Activated CD4-positive, CD25-positive, alpha-beta regulatory T cell (primary cell): ENCODE data around the gene ASH1L.
"Not testable (repeated sequence)": the region's sequence is repeated elsewhere in the genome, so short reads cannot be mapped to it uniquely, and the experiment has no call there.

Experiments used
- DNase-seq, 4 experiments: peaks; one replicate each; lab custom pipeline; 2025; lab: John Stamatoyannopoulos, UW

ASH1L gene

DNA sequence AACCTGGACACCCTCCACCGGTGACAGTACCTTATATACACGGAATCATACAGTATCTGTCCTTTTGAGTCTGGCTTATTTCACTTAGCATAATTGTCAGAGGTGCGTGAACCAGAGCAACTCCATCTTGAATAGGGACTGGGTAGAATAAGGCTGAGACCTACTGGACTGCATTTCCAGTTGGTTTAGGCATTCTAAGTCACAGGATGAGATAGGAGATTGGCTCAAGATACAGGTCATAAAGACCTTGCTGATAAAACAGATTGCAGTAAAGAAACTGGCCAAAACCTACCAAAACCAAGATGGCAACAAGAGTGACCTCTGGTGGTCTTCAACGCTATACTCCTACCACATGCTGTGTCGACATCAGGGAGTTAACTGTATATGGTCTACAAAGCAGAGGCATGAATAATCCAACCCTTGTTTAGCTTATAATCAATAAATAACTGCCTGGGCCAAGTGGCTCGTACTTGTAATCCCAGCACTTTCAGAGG is 255.3 kb downstream of the ASH1L start:
- DNase-seq = no peak

DNA sequence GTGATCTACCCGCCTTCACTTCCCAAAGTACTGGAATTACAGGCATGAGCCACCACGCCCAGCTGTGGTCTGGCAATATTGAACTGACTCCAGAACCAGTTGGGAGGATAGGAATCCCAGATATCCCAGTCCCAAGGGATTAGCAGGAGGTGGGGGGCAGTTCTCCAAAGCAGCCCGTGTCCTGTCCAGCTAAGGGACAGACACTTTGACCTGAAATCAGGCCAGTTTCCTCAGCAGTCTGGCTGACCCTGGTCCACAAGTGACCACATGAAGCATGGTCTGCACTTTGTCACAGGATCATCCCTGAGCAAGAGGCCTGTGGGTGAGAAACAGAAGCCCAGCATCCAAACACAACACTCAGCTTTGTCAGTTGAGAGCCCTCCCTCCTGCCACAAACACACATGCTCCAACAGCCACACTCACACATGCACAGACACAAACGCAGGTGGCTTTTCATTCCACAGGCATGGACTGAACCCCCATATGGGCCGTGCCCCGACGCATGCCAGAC is 256.7 kb downstream of the ASH1L start:
- no peak for DNase-seq

DNA sequence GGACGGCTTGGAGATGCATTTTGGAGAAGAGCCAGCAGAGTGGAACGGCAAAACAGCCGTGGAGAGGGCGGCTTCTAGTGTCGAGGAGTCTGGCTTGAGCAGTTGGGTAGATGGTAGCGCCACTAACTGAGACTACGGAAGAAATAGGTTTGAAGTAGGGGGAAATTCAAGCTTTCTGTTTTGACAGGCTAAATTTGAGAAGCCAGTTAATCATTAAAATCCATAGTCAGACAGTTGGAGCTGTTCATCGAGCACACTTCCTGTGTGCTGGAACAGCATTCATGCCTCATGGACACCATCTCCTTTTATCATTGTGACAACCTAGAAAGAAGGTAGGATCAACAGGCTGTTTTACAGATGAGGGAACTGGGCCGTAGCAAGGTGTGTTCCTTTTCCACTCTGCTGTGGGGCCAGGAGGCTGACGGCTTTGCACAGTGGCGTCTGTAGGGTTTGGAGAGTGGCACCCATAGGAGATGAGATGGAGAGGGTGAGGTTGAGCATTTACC is 258.0 kb downstream of the ASH1L start:
- DNase-seq = no peak

DNA sequence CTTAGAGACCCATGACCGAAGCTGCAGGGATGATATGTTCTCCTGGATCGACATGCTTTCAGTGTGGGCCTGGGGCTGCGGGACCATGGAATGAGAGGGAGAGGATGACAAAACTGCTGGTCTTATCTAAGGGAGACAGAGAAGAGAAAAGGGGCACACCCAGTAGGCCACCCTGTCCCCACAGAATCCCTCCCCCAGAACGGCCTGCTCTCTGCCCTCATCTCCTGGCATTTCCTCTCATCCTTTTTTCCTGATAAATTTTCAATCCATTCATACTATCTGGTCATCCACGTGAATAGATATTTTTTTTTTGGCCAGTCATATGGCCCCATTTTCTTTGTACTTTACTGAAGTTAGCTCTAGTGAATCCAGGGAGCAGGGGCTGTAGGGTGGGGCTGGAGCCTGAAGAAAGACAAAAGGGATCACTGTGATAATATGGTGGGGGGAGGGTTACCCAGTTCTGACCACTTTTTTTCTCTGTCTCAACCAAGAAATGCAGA is 261.2 kb downstream of the ASH1L start, which contains the start of gene PKLR:
Gene PKLR (minus strand): TSS at position 97 of the 500 bp plus-strand sequence. CDS start 43 bp downstream, at position 54.
- no peak for DNase-seq

DNA sequence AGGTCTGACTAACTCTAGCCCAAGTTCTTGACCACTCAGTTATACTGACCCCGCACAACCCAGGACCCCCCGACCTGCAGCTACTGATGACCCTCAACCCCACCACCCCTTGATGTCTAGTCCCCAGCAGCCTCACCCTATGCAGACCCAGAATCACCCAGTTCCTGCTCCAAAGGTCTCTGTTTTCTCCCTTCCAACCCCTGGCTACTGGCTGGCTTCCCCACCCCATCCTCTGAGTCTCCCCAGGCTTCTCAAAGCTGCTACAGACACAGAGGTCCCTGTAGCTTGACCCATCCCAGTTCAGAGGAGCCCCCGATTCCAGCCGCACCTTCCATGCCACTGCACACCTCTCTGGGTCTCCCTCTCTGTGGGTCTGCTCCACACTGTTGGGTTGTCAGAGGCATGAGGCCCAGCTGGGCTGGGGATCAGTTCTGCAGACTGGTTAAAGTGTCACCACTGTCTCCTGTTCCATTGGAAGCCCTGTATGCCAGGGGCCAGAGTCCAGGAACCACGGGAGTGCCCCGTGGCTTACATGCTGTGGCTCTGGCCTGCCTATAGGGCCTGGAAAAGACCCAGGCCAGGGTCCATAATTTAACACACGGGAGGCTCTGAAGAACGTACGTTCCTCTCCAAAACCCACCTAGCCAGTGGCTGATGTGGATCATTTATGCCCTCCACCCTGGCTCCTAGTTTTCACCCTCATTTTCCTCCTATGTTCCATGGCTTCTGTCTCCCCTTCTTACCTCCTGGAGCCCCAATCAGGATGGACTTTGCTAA is 261.9 kb downstream of the ASH1L start:
- DNase-seq = no peak

DNA sequence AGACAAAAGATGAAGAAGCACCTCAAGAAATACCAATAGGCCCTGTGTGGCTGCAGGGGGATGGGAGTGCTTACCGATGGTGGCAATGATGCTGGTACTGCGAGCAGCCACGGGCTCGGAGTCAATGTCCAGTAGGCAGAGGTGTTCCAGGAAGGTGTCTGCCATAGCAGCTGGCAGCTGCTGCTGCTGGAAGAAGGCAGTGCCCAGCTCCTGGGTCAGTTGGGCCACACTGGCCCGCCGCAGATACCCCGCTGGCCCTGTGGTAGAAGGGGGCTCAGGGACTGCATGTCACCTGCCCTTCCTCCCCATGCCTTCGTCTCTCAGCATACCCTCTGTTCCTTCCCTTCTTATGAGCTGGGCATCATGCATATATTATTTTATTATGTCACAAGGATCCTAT is 262.6 kb downstream of the ASH1L start:
- DNase-seq = no peak

DNA sequence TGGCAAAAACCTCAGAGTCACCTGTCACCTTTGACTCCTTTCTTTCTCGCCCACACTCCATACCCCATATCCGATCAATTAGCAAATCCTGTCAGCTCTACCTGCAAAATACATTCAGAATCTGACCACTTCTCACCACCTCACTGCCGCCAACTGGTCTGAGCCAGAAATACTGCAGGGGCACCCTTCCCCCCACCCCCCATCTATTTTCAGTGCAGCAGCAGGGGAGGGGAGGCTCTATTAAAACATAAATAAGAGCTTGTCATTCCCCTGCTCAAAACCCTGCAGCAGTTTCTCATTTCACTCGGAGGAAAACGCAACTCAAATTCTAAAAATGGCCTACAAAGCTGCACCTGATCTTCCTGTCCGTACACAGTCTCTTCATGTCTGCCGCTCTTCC is 265.2 kb downstream of the ASH1L start:
- no peak for DNase-seq

DNA sequence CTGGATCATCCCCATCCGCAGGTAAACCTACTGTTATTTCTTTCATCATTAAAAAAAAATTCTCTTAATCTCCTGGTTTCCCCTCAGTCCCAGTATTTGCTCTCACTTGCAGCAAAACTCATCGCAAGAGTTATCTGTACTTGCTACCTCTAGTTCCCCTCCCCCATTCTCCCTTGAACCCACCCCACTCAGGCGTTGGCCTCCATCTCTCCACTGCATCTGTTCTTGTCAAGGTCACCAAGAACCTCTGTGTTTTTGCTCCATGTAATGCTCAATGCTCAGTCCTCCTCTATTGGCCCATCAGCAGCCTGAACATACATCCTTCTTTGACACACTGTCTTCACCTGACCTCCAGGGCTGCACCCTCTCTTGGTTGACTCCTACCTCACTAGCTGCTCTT is 265.9 kb downstream of the ASH1L start:
- no peak for DNase-seq

DNA sequence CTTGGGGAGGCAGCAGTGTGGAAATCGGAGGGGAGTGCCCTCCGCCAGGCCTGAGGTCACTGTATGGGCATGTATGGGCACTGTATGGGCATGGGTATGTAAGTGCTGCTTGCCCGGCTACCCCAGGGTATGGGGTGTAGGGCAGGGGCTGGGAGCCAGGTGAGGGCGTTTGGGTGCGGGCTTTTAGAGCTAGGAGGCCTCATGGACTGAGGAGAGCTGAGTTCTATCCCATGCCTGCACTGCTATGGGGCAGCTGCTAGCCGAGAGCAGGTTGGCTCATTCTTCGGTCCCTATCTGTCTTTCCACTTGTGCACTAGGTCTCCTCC is 266.7 kb downstream of the ASH1L start:
- DNase-seq = no peak

DNA sequence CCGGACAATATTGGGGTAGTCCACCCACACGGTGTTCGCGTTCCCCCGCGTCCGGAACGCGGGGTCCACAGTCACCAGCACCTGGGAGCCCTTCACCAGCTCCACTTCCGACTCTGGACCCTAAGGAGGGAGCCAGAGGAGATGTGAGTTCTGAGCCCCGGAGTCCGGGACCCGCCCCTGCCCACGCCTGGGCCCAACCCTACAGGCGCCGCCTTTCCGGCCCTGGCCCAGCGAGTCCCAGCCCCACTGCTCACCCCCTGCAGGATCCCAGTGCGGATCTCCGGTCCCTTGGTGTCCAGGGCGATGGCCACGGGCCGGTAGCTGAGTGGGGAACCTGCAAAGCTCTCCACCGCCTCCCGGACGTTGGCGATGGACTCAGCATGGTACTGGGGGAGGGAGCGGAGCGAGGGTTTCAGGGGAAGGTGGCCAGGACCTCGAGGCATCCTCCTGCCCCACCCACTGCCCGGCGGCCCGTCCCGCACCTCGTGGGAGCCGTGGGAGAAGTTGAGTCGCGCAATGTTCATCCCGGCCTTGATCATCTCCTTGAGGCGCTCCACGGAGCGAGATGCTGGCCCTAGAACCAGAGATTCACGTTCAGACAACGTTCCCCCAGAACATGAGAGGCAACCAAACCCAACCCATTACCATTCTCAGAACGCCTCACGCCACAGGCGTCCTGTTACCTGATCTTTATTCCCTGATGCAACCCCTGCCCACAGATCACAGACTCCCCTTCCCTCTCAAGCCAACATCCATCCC is 267.2 kb downstream of the ASH1L start:
- no peak for DNase-seq

DNA sequence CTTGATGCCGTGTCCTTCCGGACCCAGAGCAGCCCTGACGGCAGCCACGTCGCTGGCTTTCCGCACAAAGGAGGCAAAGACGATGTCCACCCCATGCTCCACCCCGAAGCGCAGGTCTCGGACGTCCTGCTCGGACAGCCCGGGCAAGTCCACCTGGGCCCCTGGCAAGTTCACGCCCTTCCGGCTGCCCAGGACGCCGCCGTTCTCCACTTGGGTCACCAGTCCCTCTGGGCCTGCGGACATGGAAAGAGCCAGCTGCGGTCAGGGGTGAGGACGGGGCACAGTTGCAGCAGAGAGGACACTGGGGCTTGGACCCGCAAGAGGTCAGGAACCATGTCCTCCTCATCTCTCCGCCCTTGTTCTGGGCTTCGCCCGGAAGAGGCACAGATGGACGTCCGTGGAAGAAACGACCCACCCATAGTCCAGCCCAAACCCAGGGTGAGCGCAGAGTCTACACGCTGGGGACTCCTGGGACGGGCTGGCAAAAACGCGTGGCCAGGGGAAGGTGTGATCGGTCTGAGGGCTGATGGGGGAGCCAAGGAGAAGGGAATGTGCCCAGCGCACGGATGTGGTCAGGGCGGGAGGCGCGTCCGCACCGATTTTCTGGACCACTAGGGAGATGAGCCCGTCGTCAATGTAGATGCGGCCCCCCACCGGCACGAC is 268.0 kb downstream of the ASH1L start:
- no peak for DNase-seq

DNA sequence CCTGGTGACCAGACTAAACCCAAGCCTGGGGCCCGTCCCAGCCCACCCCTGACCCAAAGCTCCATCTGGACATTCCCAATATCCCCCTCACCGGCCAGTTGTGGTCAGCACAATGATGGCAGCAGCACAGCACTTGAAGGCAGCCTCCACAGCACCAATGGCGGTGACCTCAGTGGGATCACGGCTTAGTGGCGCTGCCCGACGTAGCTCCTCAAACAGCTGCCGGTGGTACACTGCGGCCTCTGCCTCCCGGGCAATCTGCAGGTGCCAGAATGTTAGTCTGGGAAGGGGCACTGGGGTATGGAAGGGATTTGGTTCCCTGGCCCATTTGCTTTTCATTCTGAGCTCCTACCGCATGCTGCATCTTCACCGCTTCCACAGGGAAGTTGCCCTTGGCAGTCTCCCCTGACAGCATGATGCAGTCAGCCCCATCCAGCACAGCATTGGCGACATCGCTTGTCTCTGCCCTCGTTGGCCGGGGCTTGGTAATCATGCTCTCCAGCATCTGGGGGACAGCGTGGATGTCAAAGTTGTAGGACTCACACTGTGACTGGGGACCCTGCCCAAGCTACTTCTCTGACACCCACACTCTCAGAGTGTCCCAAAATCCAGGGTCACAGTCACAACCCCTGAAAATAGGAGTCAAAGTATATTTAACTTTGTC is 269.4 kb downstream of the ASH1L start:
- no peak for DNase-seq

DNA sequence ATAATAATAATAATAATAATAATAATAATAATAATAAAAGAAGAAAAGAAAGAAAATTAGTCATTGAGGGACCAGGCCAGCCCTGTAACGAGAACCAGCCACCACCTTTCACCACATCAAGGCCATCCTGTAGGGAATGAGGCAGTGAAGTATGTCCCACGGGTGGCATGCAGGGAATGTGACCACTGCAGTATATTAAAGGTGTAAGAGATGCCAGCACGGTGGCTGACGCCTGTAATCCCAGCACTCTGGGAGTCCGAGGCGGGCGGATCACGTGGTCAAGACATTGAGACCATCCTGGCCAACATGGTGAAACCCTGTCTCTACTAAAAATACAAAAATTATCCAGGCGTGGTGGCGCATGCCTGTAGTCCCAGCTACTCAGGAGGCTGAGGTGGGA is 271.6 kb downstream of the ASH1L start:
- DNase-seq = not testable (repeated sequence)

DNA sequence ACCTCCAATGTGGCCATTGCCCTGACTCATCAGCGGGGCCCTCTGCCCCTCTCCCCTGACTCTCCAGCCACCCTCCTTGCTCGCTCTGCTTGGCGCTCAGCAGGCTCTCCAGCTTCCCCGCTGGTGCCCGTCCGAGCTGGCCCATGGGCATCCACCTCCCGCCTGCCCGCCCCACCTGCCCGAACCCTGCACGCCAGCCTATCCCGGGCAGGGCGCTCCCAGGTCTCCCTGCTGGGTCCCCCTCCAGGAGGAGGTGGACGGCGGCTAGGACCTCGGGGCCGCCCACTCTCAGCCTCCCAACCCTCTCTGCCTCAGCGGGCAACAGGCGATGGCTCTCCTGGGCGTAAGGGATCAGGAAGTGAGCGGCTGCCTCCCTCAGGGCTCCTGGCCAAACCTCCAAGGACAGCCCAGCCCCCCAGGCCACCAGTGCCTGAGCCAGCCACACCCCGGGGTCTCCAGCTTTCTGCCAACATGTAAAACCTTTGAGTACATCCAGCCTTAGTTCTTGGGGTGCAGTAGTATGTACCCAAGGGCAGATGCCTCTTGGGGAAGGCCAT is 274.5 kb downstream of the ASH1L start:
- no peak for DNase-seq

DNA sequence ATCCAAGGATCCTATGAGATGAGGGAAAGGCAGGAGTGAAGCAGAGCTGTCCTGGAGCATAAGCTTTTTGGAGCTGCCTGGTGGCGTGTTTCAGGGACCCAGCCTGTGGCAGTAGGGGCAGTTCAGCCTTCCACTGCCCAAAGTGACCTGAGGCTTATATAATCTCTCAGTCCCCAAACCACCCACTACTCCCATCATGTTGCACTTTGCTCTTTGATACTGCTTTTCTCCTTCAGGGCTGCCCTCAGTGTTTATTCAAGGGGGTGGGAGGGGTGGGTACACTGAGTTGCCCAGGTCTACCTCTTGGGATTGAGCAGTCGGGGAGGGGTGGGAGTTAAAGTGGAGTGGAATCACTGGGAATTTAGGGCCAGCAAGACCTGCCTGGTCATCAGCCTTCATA is 276.1 kb downstream of the ASH1L start:
- no peak for DNase-seq

DNA sequence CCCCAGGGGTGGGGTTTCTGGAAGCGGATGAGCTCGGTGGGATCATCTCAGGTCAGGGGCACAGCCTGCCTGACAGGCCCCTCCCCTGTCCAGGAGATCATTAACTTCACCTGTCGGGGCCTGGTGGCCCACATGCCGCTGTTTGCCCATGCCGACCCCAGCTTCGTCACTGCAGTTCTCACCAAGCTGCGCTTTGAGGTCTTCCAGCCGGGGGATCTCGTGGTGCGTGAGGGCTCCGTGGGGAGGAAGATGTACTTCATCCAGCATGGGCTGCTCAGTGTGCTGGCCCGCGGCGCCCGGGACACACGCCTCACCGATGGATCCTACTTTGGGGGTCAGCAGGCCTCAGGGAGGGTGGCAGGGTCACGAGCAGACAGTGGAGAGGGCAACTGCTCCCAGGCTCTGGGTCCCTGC is 277.0 kb downstream of the ASH1L start:
- DNase-seq = no peak
